DND-41 (cell line): ENCODE results near the gene EXT2.

Source experiments
- CTCF ChIP-seq: IDR thresholded peaks from 2 replicates; pipeline ENCODE4 v1.5.1; 2012; ENCODE audit warnings: borderline replicate concordance, low read length, moderate library complexity, mild to moderate bottlenecking; ENCODE audit not compliant: poor library complexity, severe bottlenecking; ENCODE audit errors: extremely low read depth
- EZH2 ChIP-seq: IDR thresholded peaks from 3 replicates; pipeline ENCODE4 v1.6.1; 2012; ENCODE audit warnings: borderline replicate concordance, low read depth, mild to moderate bottlenecking, moderate library complexity, low read length, inconsistent platforms; ENCODE audit not compliant: severe bottlenecking

GRCh38 chr11:44221992-44222391 is 126.5 kb downstream of the EXT2 start:
- TF ChIP-seq CTCF: no peak
- no peak for TF ChIP-seq EZH2
